ENCODE data around the gene COX8A. TPM values are rescaled to one million over a fixed set of nuclear protein-coding genes. Genes with fewer than 3 reads are reported as not detected.
A peak's percentile ranks its signal among the peaks of the same experiment; 100 is the strongest.

COX8A gene
- total RNA-seq, 1 donor from 2014 or later = 86.0 TPM

DNA sequence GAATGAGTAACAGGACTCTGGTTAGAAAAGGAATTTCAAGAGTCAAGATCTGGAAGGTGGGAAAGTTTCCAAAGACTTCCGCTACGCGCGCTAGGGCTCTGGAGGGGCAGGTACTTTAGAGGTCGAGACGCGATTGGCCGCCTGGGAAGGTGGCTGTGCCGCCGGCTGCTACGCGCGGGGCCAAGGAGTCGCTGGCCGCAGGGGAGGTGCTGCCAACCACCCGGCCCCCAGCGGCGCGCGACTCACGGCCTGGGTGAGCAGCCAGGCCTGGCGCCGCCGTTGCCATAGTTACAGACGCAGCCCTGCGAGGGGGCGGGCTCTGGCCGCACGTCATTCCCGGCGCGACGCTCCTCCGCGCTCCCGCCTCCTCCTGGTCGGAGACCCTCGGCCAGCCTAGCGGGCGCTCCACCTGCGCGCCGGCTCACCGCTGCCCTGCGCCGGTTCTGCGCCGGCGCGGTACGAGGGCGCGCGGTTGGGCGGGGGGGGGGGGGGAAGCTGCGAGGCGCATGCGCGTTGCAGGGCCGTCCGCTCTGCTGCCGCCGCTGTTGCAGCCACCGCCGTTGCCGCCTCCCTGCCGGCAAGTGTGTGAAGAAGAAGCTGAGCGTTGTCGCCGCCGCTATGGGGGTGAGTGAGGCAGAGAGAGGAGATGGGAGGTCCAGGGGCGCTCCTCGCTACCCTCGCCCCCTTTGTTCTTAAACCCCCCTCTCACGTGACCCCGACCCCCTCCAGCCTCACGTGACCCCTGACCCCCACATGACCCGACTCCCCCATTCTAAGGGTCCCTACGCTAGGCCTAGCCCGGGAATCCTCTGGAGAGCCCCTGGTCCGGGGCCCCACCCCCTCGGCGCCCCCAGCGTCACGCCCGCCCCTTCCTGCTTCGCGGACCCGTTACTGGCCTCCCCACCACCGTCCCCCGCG is 35.7 kb upstream of the COX8A start, which contains the start of gene NAA40:
Gene NAA40 (plus strand): TSS at position 524 of the 918 bp plus-strand sequence. CDS start 95 bp downstream, at position 619.
- Mint-ChIP-seq H3K27me3 (ENCODE audit: insufficient read depth, low read depth) (peaks cover 9% of the 10 kb centered on the region), H3K9me3 (peaks cover 2% of the 10 kb centered on the region), H3K36me3 (no peaks in the 10 kb centered on the region), H3K27ac (peak within 1 kb of the TSS; percentile 80), H3K4me1 (peaks cover 39% of the 10 kb centered on the region), H3K4me3 (peak within 1 kb of the TSS; percentile 92)
- Histone ChIP-seq H3K79me2 (ENCODE audit: low read depth) (peaks cover 48% of the 10 kb centered on the region), H3K9ac (peak within 1 kb of the TSS; percentile 77), H3F3A (ENCODE audit: low read depth) (peaks cover 30% of the 10 kb centered on the region), H3K9me3 (ENCODE audit: low read depth) (no peaks in the 10 kb centered on the region), H3K27me3 (no peaks in the 10 kb centered on the region), H4K20me1 (ENCODE audit: low read depth) (peaks cover 33% of the 10 kb centered on the region), H3K4me1 (no peaks in the 10 kb centered on the region), H3K27ac (peak within 1 kb of the TSS; percentile 59), H3K36me3 (no peaks in the 10 kb centered on the region), H3K4me2 (peak within 1 kb of the TSS; percentile 99), H2AFZ (replicated peaks) (peak within 1 kb of the TSS; percentile 98), H3K4me3 (peak within 1 kb of the TSS; percentile 96)
- DNase-seq (ENCODE audit: low spot score) = peak; percentile 99
- TF ChIP-seq EZH2phosphoT487 (IDR thresholded peaks at IDR 0.05) (no peak), EZH2 (IDR thresholded peaks at IDR 0.05) (no peak)
- TF ChIP-seq, protein P1, sequence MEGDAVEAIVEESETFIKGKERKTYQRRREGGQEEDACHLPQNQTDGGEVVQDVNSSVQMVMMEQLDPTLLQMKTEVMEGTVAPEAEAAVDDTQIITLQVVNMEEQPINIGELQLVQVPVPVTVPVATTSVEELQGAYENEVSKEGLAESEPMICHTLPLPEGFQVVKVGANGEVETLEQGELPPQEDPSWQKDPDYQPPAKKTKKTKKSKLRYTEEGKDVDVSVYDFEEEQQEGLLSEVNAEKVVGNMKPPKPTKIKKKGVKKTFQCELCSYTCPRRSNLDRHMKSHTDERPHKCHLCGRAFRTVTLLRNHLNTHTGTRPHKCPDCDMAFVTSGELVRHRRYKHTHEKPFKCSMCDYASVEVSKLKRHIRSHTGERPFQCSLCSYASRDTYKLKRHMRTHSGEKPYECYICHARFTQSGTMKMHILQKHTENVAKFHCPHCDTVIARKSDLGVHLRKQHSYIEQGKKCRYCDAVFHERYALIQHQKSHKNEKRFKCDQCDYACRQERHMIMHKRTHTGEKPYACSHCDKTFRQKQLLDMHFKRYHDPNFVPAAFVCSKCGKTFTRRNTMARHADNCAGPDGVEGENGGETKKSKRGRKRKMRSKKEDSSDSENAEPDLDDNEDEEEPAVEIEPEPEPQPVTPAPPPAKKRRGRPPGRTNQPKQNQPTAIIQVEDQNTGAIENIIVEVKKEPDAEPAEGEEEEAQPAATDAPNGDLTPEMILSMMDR (IDR thresholded peaks at IDR 0.05) = no peak

DNA sequence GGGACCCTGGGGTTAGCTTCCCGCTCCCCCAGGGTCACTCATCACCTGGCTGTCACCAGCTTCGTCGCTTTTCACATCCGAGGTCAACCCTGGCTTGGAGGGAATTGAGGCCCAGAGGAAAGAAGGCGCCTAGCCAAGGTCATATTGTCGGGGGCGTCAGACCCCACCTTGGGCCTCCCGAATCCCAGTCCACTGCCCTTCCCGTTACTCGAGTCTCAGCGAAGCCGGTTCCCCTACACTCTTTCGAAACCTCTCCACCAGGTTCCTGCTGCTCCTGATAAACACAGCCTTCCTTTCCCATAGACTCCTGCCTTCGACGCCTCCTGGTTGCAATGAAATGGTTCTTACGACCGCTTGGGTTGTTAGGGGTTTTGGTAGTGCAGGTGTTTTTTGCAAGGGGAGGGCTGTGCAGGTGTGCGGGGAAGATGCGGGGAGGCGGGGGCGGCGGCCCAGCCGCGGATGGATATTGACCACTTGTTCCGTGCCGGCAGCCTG is 35.0 kb upstream of the COX8A start:
- H3K27ac ChIP-seq = peak overlapping the region; percentile 59
- H3K4me1 ChIP-seq = no peaks in the 10 kb centered on the region
- H3K27me3 ChIP-seq = no peaks in the 10 kb centered on the region
- H3K9me3 ChIP-seq (ENCODE audit: low read depth) = no peaks in the 10 kb centered on the region
- peak overlapping the region; percentile 92 for H3K4me3 Mint-ChIP-seq
- H3K27me3 Mint-ChIP-seq (ENCODE audit: insufficient read depth, low read depth) = peaks cover 11% of the 10 kb centered on the region
- H3K4me3 ChIP-seq = peak overlapping the region; percentile 96
- peaks cover 55% of the 10 kb centered on the region for H3K79me2 ChIP-seq (ENCODE audit: low read depth)
- H3K36me3 ChIP-seq = no peaks in the 10 kb centered on the region
- peak overlapping the region; percentile 99 for H3K4me2 ChIP-seq
- DNase-seq (ENCODE audit: low spot score) = no peak
- peaks cover 2% of the 10 kb centered on the region for H3K9me3 Mint-ChIP-seq
- peak overlapping the region; percentile 83 for H2AFZ ChIP-seq (replicated peaks)
- H3F3A ChIP-seq (ENCODE audit: low read depth) = peaks cover 33% of the 10 kb centered on the region
- no peak for TF ChIP-seq EZH2phosphoT487 (IDR thresholded peaks at IDR 0.05)
- TF ChIP-seq, protein P1 (IDR thresholded peaks at IDR 0.05) = no peak
- TF ChIP-seq EZH2 (IDR thresholded peaks at IDR 0.05) = no peak
- peaks cover 45% of the 10 kb centered on the region for H3K4me1 Mint-ChIP-seq
- H3K36me3 Mint-ChIP-seq = no peaks in the 10 kb centered on the region
- peaks cover 40% of the 10 kb centered on the region for H4K20me1 ChIP-seq (ENCODE audit: low read depth)
- peak overlapping the region; percentile 38 for H3K27ac Mint-ChIP-seq
- peak overlapping the region; percentile 77 for H3K9ac ChIP-seq

DNA sequence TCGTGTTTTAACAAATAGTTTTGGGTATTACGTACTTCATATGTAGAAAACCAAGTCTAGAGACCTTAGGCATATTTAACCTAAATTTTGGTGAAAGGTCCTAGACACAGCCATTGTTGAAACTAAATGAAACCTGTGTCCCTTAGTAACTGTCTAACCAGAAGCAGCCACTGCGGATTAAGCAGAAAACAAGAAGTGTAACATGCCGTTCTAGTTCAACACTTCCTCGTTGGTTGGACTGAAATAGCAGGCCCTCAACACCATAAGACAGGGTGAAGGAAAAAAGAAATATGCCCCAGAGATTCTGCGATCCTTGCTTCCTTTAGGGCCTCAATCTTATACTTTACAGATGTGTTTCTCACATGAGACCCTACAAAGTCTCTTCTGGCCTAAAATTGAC is 33.6 kb upstream of the COX8A start:
- H3K27me3 Mint-ChIP-seq (ENCODE audit: insufficient read depth, low read depth) = peaks cover 8% of the 10 kb centered on the region
- peaks cover 50% of the 10 kb centered on the region for H4K20me1 ChIP-seq (ENCODE audit: low read depth)

More for the DNA sequence above, 33.6 kb upstream of the COX8A start:
- H3K36me3 ChIP-seq = no peaks in the 10 kb centered on the region
- no peaks in the 10 kb centered on the region for H3K4me1 ChIP-seq
- DNase-seq (ENCODE audit: low spot score) = no peak
- H3K27ac ChIP-seq = no peak overlapping the region
- Mint-ChIP-seq H3K9me3 (no peaks in the 10 kb centered on the region), H3K36me3 (peaks cover under 1% of the 10 kb centered on the region), H3K4me3 (peak overlapping the region; percentile 92), H3K27ac (no peak overlapping the region), H3K4me1 (peaks cover 44% of the 10 kb centered on the region)
- no peak overlapping the region for H3K9ac ChIP-seq
- TF ChIP-seq EZH2phosphoT487 (IDR thresholded peaks at IDR 0.05) (no peak), EZH2 (IDR thresholded peaks at IDR 0.05) (no peak)
- TF ChIP-seq, protein P1 (IDR thresholded peaks at IDR 0.05) = no peak
- H3K9me3 ChIP-seq (ENCODE audit: low read depth) = no peaks in the 10 kb centered on the region
- H3F3A ChIP-seq (ENCODE audit: low read depth) = peaks cover 35% of the 10 kb centered on the region
- no peaks in the 10 kb centered on the region for H3K27me3 ChIP-seq
- H3K4me3 ChIP-seq = no peak overlapping the region
- H3K79me2 ChIP-seq (ENCODE audit: low read depth) = peaks cover 66% of the 10 kb centered on the region
- H3K4me2 ChIP-seq = no peak overlapping the region
- H2AFZ ChIP-seq (replicated peaks) = no peak overlapping the region

Measured in neural progenitor cell (in vitro differentiated cells).